ENCODE measurements around the gene MRPS2. TPM values are rescaled to one million over a fixed set of nuclear protein-coding genes. Genes with fewer than 3 reads are reported as not detected.
A peak's percentile ranks its signal among the peaks of the same experiment; 100 is the strongest.

Gene MRPS2
- total and polyA plus RNA-seq, 2 of the 4 experiments (the other 2 are of a cell fraction) = 53.1 to 104 TPM

DNA sequence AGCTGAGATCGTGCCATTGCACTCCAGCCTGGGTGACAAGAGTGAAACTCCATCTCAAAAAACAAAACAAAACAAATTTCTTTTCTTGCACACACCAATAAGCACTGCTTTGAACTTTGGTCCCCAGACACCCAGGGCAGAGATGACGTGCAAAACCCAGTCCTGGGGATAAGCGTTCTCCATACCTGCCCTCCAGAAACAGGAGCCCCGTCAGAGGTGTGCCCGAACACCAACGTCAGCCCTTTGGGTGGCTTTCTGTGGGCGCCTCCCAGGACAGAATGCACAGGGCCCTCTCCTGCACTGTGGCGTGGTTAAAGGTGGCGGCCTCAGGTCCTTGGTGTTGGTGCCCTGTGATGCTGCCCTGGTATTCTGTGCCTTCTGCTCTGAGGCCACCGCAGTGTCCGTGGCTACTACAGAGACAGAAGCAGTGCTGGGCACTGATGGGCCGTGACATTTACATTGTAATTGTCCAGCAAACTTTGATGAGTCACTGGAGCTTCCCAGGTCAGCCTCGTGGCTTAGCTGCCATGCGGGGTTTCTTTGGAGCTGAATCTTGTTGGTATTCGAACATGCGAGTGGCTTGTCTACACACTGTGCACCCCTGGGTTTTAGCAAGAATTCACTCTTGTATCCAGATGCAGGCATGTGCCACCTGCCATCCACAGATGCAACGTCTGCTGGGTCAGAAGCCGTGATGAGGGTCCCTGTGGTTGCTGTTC, 11.1 kb upstream of the MRPS2 start:
- BruUV-seq (replicated peaks) = no TSS peak
- Histone ChIP-seq H3K9me3 (ENCODE audit: control insufficient read depth, insufficient read depth, low read length) (no peaks in the 10 kb centered on the region), H3K23ac (ENCODE audit: low read depth, low read length) (no peak overlapping the region), H3K4me2 (ENCODE audit: low read depth, low read length) (no peak overlapping the region), H2AFZ (replicated peaks; ENCODE audit: low read length, poor library complexity) (no peak overlapping the region), H2BK5ac (ENCODE audit: low read depth, low read length, poor library complexity, severe bottlenecking) (no peak overlapping the region), H3K9me1 (ENCODE audit: insufficient read depth, low read length) (no peaks in the 10 kb centered on the region; the same call in 1 of the 2 replicates), H3K27ac (ENCODE audit: insufficient read depth, low read length) (no peak overlapping the region), H3K4me1 (ENCODE audit: control insufficient read depth, insufficient read depth, low read length) (no peaks in the 10 kb centered on the region; the same call in 1 of the 2 replicates), H3K14ac (replicated peaks; ENCODE audit: low read depth, low read length) (no peak overlapping the region), H4K20me1 (ENCODE audit: insufficient read depth, low read length) (no peaks in the 10 kb centered on the region), H2BK15ac (ENCODE audit: low read depth, low read length) (no peak overlapping the region), H2BK20ac (ENCODE audit: low read depth, low read length) (no peak overlapping the region), H3K27me3 (ENCODE audit: control insufficient read depth, insufficient read depth, low read length) (no peaks in the 10 kb centered on the region), H4K91ac (ENCODE audit: insufficient read depth, low read depth, low read length) (no peak overlapping the region), H3K56ac (ENCODE audit: extremely low read depth, insufficient read depth, low read length) (no peak overlapping the region), H3K18ac (ENCODE audit: low read depth, low read length) (no peak overlapping the region), H4K8ac (ENCODE audit: low read depth in 2 of 2, low read length in 2 of 2) (no peak overlapping the region), H4K5ac (ENCODE audit: low read depth, low read length) (no peak overlapping the region), H3K4ac (ENCODE audit: low read depth, low read length) (no peak overlapping the region), H3K36me3 (ENCODE audit: control insufficient read depth, insufficient read depth, low read length) (peaks cover 29% of the 10 kb centered on the region), H2BK120ac (ENCODE audit: low read depth, low read length) (no peak overlapping the region), H3K4me3 (ENCODE audit: insufficient read depth, low read depth, low read length) (no peak overlapping the region), H2AK9ac (replicated peaks; ENCODE audit: low read depth, low read length, poor library complexity) (no peak overlapping the region), H3K79me1 (ENCODE audit: low read depth in 1 of 2, low read length in 2 of 2) (no peaks in the 10 kb centered on the region), H3K9ac (ENCODE audit: low read depth, low read length) (no peak overlapping the region), H2AK5ac (ENCODE audit: low read depth, low read length) (no peak overlapping the region)
- ChIA-PET POLR2A (ENCODE audit: unreplicated experiment) (no interaction called here), CTCF (no interaction called here)
- TF ChIP-seq RAD21 (IDR thresholded peaks at IDR 0.05; ENCODE audit: low read length) (no peak), POLR2A (IDR thresholded peaks at IDR 0.05; ENCODE audit: low read depth, low read length) (no peak), MXI1 (IDR thresholded peaks at IDR 0.05; ENCODE audit: borderline replicate concordance, low read depth, low read length) (no peak)
- in situ Hi-C loops (cut with MboI; ENCODE audit: low sequenced_read_pairs) = no loop called here
- DNase-seq = no peak
- dilution Hi-C loops (cut with HindIII; ENCODE audit: low sequenced_read_pairs, unreplicated experiment) = no loop called here
- intact Hi-C loops (cut with micrococcal nuclease) = no loop called here
- 94% methylated on average over 18 of the region's 18 CpGs; no CpG with 5 or more reads in 1 of the 2 experiments for WGBS, 2 experiments (ENCODE audit: extremely low coverage in 2 of 2, insufficient read length in 1 of 2)
- peak; percentile 24; the same call in 1 of the 2 replicates for ATAC-seq (ENCODE audit: low read depth)
